ENCODE results near the gene PPARG. TPM values are rescaled to one million over a fixed set of nuclear protein-coding genes. Genes with fewer than 3 reads are reported as not detected.

The PPARG gene
- total RNA-seq, 4 donors from 2014 or later: 199 to 374 (median 218) TPM

DNA sequence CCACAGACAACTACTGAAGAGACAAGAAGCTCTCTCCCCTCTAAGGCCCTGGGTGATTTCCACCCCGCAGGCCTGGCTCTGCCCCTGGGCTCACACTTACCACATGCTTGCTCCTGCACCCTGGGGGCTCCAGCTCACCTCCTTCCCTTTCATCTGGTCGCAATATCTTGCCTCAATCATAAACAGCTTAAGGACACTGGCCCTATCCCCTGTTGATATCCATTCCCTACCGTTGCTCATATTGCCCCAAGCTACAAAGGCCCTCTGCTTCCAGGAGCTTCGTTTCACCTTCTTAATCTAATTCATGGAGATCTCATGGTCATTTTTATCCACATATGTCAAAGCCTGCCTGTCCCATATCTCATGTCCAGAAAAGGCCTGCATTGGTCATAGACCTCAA is 149.4 kb downstream of the PPARG start:
- ATAC-seq (ENCODE audit: low FRiP score): no peak
- no peak for DNase-seq (ENCODE audit: low spot score)
- TF ChIP-seq, protein P1, sequence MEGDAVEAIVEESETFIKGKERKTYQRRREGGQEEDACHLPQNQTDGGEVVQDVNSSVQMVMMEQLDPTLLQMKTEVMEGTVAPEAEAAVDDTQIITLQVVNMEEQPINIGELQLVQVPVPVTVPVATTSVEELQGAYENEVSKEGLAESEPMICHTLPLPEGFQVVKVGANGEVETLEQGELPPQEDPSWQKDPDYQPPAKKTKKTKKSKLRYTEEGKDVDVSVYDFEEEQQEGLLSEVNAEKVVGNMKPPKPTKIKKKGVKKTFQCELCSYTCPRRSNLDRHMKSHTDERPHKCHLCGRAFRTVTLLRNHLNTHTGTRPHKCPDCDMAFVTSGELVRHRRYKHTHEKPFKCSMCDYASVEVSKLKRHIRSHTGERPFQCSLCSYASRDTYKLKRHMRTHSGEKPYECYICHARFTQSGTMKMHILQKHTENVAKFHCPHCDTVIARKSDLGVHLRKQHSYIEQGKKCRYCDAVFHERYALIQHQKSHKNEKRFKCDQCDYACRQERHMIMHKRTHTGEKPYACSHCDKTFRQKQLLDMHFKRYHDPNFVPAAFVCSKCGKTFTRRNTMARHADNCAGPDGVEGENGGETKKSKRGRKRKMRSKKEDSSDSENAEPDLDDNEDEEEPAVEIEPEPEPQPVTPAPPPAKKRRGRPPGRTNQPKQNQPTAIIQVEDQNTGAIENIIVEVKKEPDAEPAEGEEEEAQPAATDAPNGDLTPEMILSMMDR (IDR thresholded peaks at IDR 0.05): no peak

DNA sequence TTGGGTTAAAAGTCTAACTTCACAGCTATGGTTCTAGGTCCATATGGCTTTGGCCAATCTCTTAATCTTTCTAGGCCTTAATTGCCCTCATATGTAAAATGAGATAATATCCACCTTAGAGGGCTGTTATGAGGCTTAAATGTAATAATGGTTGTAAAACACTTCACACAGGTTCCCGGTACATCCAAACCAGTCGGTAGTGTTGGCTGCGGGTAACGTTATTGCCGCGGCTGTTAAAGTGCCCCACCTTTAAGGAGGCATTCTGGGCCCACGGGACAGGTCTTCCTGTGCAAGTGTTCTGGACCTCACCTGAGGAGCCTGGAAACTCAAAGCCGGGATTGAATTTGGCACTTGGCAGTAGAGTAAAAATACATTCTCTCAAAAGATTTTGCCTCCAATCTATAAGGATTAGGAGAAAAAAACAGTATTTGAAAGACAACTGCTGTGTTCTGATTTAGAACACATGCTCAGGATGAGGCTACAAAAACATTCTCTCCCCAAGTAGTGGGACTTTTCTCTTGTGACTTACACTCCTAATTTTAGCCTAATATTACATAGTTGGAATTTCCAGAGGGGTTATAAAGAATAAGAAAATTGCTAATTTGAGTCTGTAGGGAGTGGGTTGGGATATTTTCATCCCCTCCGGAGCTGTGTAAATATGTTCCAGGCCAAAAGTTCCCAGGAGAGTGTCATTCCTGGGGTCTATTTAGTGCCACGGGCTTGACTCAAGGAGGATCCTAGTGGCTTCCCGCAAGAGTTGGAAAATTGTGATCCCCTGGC is 150.5 kb downstream of the PPARG start:
- TF ChIP-seq, protein P1 (IDR thresholded peaks at IDR 0.05): no peak
- ATAC-seq (ENCODE audit: low FRiP score) (no peak), DNase-seq (ENCODE audit: low spot score) (no peak)

DNA sequence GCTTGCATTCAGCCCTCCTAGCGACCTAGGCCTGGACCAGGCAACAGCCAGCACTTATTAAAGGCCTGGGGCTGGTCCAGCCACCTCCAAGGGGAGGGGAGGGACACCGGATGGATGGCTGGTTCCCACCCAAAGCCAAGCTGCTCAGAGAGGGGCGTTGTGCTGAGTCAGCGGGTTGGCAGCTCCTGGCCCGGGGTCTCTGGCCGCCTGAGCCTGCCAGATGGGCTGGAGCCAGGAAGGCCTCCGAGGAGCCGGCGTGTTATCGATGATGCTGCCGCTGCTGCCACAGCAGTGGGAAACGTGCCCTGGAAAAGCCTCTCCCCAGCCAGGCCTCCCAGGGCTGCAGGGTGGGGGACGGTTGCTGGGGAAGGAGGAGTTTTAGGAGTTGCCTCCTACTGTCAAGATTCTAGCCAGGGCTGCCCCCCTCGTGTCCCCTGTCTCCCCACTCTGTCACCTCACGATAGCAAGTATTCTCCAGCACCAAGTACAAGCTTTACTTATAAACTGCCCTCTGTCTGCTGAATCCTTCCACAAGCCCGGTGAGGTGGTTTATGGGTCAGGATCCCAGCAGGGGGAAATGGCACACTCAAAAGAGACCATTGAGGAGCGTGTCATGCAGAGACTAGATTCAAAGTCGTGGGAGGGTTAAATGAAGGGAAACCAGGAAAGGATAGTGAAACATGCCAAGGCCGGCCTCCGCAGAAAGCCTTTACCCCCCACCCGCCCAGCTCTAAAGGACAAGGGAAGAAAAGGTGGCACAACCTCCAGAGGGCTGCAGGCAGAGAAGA is 152.3 kb downstream of the PPARG start:
- DNase-seq (ENCODE audit: low spot score) (no peak), ATAC-seq (ENCODE audit: low FRiP score) (no peak)
- TF ChIP-seq, protein P1 (IDR thresholded peaks at IDR 0.05): no peak

DNA sequence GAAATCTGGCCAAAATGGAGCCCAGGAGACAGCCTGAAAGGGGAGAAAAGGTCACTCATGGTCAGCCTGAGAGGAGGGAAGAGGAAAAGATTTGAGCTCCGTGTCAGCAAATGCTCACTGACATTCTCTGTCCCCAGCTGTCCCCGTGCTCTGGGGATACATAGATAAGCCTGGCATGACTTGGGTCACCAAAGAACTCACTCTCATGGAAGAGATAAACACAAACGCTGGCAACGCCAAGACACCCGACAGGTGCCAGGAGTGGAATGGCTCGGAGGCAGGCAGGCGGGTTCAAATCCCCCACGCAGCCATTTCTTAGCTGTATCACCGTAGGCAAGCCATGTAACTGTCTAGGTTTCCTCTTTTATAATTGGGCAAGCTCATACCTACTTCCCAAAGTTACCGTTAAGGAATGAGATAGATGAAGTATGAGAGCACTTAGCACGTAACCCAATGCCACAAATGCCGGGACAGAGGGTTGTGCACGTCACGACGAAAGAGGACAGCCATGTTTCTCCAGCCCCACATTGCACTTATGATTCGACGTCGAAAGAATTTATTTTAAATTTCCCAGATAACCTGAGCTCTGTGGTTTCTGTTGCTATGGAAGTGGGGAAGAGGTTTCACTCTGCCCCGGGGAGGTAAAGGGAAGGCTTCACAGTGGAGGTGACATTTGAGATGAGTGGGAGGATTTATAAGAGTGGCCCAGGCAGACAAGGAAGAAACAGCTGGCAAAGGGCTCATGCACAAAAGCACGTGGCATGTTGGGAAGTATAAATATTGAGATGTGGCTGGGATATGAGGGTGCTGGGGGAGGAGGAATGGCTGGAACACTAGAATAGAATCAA is 154.0 kb downstream of the PPARG start:
- TF ChIP-seq, protein P1 (IDR thresholded peaks at IDR 0.05): no peak
- DNase-seq (ENCODE audit: low spot score): no peak
- no peak for ATAC-seq (ENCODE audit: low FRiP score)

DNA sequence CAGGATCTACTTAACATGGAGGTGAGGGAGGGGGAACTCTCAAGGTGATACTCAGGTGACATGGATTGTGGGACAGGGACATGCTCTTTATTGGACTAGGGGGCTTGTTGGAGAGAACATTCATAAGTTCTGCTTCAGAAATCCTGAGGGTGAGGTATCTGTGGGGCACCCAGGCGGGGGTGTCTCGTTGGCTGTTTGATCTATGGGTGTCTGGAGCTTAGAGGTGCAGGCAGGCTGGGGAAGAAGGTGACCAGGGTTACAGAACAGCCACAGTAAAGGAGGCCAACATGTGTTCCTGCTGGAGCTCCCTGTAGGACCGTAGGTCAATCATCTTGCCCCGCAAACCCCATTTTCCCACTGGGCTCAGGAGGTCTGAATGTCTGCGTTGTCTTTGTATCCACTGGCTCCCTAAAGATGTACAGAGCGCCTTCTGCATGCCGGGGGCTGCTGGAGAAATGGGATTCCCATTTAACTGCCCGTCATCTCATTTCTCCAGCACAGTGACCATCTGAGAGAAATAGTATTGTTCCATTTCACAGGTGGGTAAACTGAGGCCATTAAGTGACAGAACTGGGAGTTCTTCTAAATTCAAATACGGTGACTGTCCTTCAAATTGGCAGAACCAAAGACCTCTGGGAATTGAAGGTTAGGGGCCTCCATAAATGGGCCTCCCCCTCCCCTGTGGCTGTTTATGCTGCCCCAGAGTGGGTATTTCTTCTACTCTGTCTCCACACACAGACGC is 155.1 kb downstream of the PPARG start:
- TF ChIP-seq, protein P1 (IDR thresholded peaks at IDR 0.05): no peak
- DNase-seq (ENCODE audit: low spot score): no peak
- no peak for ATAC-seq (ENCODE audit: low FRiP score)

Data from omental fat pad (tissue), 4 donors.